H4 (cell line): Measurements from ENCODE around the gene SVIL. TPM values are rescaled to one million over a fixed set of nuclear protein-coding genes. Genes with fewer than 3 reads are reported as not detected.
"Not testable (repeated sequence)": the region's sequence is repeated elsewhere in the genome, so short reads cannot be mapped to it uniquely, and the experiment has no call there.

Experiments used
- DNase-seq: peaks from one replicate; pipeline ENCODE4 v3.0.0-alpha.2; 2015; ENCODE audit warnings: low spot score
- total RNA-seq: library from RNA; depleted of rRNA; stranded (reverse); fragments of >200 nt; shearing (Covaris generic); gene quantifications from 2 replicates; pipeline ENCODE4 v1.2.3, GENCODE V29; 2014

Gene SVIL
- total RNA-seq, 1 experiment from 2014 or later: 4.7 TPM

GRCh38 chr10:29487032-29487883, 147.5 kb downstream of the SVIL start:
- DNase-seq: not testable (repeated sequence)

- DNase-seq: no peak
Measured at GRCh38 chr10:29486433-29486832, 148.3 kb downstream of the SVIL start.

GRCh38 chr10:29484677-29485076, 150.1 kb downstream of the SVIL start:
- not testable (repeated sequence) for DNase-seq

- DNase-seq: peak; percentile 22
Measured at GRCh38 chr10:29482591-29483431, 152.0 kb downstream of the SVIL start.

GRCh38 chr10:29481906-29482440, 152.8 kb downstream of the SVIL start:
- no peak for DNase-seq

GRCh38 chr10:29479981-29480954, 154.5 kb downstream of the SVIL start:
- DNase-seq: no peak

- DNase-seq: no peak
Measured at GRCh38 chr10:29479081-29479925, 155.5 kb downstream of the SVIL start.

GRCh38 chr10:29473406-29474100, 161.2 kb downstream of the SVIL start:
- DNase-seq: no peak

GRCh38 chr10:29473087-29473356, 161.7 kb downstream of the SVIL start:
- no peak for DNase-seq

GRCh38 chr10:29472301-29473086, 162.3 kb downstream of the SVIL start:
- no peak for DNase-seq

- DNase-seq: peak; percentile 10
Measured at GRCh38 chr10:29471544-29471859, 163.3 kb downstream of the SVIL start.

GRCh38 chr10:29470843-29471543, 163.8 kb downstream of the SVIL start:
- no peak for DNase-seq

- no peak for DNase-seq
Measured at GRCh38 chr10:29470355-29470705, 164.4 kb downstream of the SVIL start.

- no peak for DNase-seq
Measured at GRCh38 chr10:29469481-29470354, 165.1 kb downstream of the SVIL start.

GRCh38 chr10:29465384-29465783, 169.4 kb downstream of the SVIL start:
- no peak for DNase-seq

GRCh38 chr10:29464671-29465171, 170.1 kb downstream of the SVIL start:
- not testable (repeated sequence) for DNase-seq

GRCh38 chr10:29461042-29461441, 173.7 kb downstream of the SVIL start:
- no peak for DNase-seq

- not testable (repeated sequence) for DNase-seq
Measured at GRCh38 chr10:29458190-29458589, 176.6 kb downstream of the SVIL start.
